ENCODE data around the gene PHACTR3. TPM values are rescaled to one million over a fixed set of nuclear protein-coding genes. Genes with fewer than 3 reads are reported as not detected.

PHACTR3 gene
- total and polyA plus RNA-seq, 2 of the 8 experiments (the other 6 are each of a cell fraction or from before 2014, with no cell fraction given): 0.05 to 0.13 TPM

DNA sequence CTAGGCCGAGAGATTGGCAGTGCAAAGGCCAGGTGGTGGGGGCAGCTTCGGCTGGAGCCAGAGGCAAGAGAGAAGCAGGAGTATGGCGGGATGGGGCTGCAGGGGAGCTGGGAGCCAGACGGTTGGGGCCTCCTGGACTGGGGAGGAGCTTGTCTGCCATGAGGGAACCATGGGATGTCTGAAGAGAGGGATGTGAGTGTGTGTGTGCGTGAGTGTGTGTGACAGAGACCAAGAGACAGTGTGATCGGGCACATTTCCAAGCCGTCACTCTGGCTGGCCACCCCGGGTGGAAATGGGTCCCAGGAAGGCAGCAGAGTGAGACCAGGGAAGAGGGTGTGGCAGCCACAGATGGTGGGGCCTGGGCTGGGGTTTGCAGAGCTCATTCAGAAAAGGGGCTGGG lies 13.8 kb downstream of the PHACTR3 start:
- CTCF ChIA-PET (ENCODE audit: partially characterized antibody): no interaction called here

More for the DNA sequence above, 13.8 kb downstream of the PHACTR3 start:
- Histone ChIP-seq H3K27me3 (replicated peaks in 1 of 4; ENCODE audit: control insufficient read depth in 3 of 4, extremely low read depth in 1 of 4, insufficient read depth in 3 of 4, low read length in 3 of 4) (no peaks in the 10 kb centered on the region), H3K56ac (replicated peaks; ENCODE audit: insufficient read length, low read depth, low read length) (no peak overlapping the region), H3K23ac (ENCODE audit: insufficient read length) (no peak overlapping the region), H4K5ac (ENCODE audit: insufficient read length, low read depth, low read length) (no peak overlapping the region), H3K4me1 (replicated peaks in 1 of 4; ENCODE audit: control insufficient read depth in 3 of 4, insufficient read depth in 4 of 4, low read length in 3 of 4) (no peaks in the 10 kb centered on the region), H2AK5ac (ENCODE audit: low read depth, low read length) (no peak overlapping the region), H4K91ac (replicated peaks; ENCODE audit: insufficient read length, low read length) (no peak overlapping the region), H2BK12ac (ENCODE audit: low read depth, low read length) (no peak overlapping the region), H3K18ac (ENCODE audit: extremely low read depth, low read length) (no peak overlapping the region), H3K9me3 (ENCODE audit: insufficient read depth in 2 of 2, low read depth in 1 of 2, low read length in 1 of 2) (peaks cover 90 to 98% of the 10 kb centered on the region in 2 experiments), H3K36me3 (ENCODE audit: control insufficient read depth in 2 of 4, insufficient read depth in 4 of 4, low read length in 3 of 4) (no peaks in the 10 kb centered on the region), H3K23me2 (ENCODE audit: low read depth, low read length) (no peaks in the 10 kb centered on the region), H3K4me3 (ENCODE audit: extremely low read depth in 1 of 4, insufficient read depth in 2 of 4, low read depth in 3 of 4, low read length in 4 of 4) (no peak overlapping the region), H3K9ac (replicated peaks in 1 of 4; ENCODE audit: extremely low read depth in 1 of 4, low read depth in 3 of 4, low read length in 3 of 4) (no peak overlapping the region), H3K4me2 (ENCODE audit: insufficient read depth in 1 of 2, low read depth in 2 of 2, low read length in 2 of 2) (no peak overlapping the region), H3K79me2 (ENCODE audit: control insufficient read depth in 1 of 2, insufficient read depth in 2 of 2, low read length in 2 of 2) (no peaks in the 10 kb centered on the region), H2AFZ (ENCODE audit: low read length) (no peak overlapping the region), H3K27ac (ENCODE audit: low read depth, low read length) (no peak overlapping the region), H2BK20ac (ENCODE audit: low read length) (no peak overlapping the region), H3K4ac (replicated peaks; ENCODE audit: insufficient read length, low read depth, low read length) (no peak overlapping the region), H2BK5ac (ENCODE audit: low read depth, low read length) (no peak overlapping the region), H4K8ac (ENCODE audit: extremely low read depth, insufficient read depth, low read length) (no peak overlapping the region), H2BK15ac (ENCODE audit: low read length) (no peak overlapping the region), H2BK120ac (replicated peaks; ENCODE audit: low read depth, low read length) (no peak overlapping the region), H3K79me1 (ENCODE audit: low read depth, low read length) (no peaks in the 10 kb centered on the region), H3K14ac (ENCODE audit: insufficient read length) (no peak overlapping the region), H4K20me1 (replicated peaks in 1 of 2; ENCODE audit: control insufficient read depth in 1 of 2, insufficient read depth in 2 of 2, low read length in 2 of 2) (no peaks in the 10 kb centered on the region)
- DNase-seq (ENCODE audit: low read depth in 1 of 2, low spot score in 2 of 2) (no peak), FAIRE-seq (no peak)
- WGBS, 2 experiments (ENCODE audit: extremely low coverage in 1 of 2, insufficient coverage in 1 of 2, insufficient read length in 1 of 2, insufficient replicate concordance in 2 of 2, low coverage in 1 of 2, low lambda C conversion rate in 2 of 2, missing lambda C conversion rate in 1 of 2): 81% methylated on average over 8 of the region's 8 CpGs; no CpG with 5 or more reads in 1 of the 2 experiments
- TF ChIP-seq MAX (IDR thresholded peaks at IDR 0.05) (no peak), CTBP2 (IDR thresholded peaks at IDR 0.05; ENCODE audit: borderline replicate concordance, insufficient read depth, insufficient read length, low read length) (no peak), KDM1A (IDR thresholded peaks at IDR 0.05; ENCODE audit: borderline replicate concordance, low read length) (no peak), JUND (IDR thresholded peaks at IDR 0.05; ENCODE audit: low read length) (no peak), HDAC6 (IDR thresholded peaks at IDR 0.05; ENCODE audit: low read depth, low read length) (no peak), SUZ12 (IDR thresholded peaks at IDR 0.05; ENCODE audit: low read length) (no peak), BRCA1 (IDR thresholded peaks at IDR 0.05; ENCODE audit: low read depth, low read length) (no peak), TEAD4 (IDR thresholded peaks at IDR 0.05; ENCODE audit: low read depth, low read length) (no peak), GTF2F1 (IDR thresholded peaks at IDR 0.05; ENCODE audit: borderline replicate concordance, low read depth, low read length) (no peak), CHD1 (IDR thresholded peaks at IDR 0.05; ENCODE audit: low read depth, low read length) (no peak), RFX5 (IDR thresholded peaks at IDR 0.05; ENCODE audit: borderline replicate concordance, low read depth, low read length) (no peak), SP2 (IDR thresholded peaks at IDR 0.05; ENCODE audit: low read length) (no peak)
- POLR2A ChIA-PET (ENCODE audit: partially characterized antibody): no interaction called here
